ENCODE data around the gene SRSF2.
"Not testable (repeated sequence)": the region's sequence is repeated elsewhere in the genome, so short reads cannot be mapped to it uniquely, and the experiment has no call there.

Gene SRSF2

DNA sequence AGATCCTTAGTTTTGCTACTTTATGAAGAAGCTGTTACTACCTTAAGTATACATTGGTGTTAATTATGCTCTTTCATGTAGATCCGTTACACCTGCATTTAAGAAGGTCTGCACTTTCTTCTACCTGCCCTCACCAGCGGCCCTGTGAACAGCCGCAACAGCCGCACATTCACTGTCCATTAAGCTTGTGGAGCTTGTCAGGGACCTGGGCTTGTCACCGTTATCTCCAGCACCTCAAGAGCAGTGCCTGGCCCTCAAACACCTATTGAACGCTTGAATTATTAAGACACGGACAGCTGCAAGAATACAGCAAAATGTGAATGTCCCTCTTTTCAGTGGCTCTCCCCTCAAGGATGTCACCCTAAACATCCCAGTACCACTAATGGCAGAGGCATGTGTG is 23.4 kb downstream of the SRSF2 start:
- no peak for DNase-seq (ENCODE audit: low read depth in 2 of 2)
- TF ChIP-seq, protein P1, sequence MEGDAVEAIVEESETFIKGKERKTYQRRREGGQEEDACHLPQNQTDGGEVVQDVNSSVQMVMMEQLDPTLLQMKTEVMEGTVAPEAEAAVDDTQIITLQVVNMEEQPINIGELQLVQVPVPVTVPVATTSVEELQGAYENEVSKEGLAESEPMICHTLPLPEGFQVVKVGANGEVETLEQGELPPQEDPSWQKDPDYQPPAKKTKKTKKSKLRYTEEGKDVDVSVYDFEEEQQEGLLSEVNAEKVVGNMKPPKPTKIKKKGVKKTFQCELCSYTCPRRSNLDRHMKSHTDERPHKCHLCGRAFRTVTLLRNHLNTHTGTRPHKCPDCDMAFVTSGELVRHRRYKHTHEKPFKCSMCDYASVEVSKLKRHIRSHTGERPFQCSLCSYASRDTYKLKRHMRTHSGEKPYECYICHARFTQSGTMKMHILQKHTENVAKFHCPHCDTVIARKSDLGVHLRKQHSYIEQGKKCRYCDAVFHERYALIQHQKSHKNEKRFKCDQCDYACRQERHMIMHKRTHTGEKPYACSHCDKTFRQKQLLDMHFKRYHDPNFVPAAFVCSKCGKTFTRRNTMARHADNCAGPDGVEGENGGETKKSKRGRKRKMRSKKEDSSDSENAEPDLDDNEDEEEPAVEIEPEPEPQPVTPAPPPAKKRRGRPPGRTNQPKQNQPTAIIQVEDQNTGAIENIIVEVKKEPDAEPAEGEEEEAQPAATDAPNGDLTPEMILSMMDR (IDR thresholded peaks at IDR 0.05; ENCODE audit: low read depth, low read length), result no peak
- no peak overlapping the region for H3K4me3 ChIP-seq (replicated peaks in 1 of 2; ENCODE audit: low read depth in 2 of 2, low read length in 2 of 2)

DNA sequence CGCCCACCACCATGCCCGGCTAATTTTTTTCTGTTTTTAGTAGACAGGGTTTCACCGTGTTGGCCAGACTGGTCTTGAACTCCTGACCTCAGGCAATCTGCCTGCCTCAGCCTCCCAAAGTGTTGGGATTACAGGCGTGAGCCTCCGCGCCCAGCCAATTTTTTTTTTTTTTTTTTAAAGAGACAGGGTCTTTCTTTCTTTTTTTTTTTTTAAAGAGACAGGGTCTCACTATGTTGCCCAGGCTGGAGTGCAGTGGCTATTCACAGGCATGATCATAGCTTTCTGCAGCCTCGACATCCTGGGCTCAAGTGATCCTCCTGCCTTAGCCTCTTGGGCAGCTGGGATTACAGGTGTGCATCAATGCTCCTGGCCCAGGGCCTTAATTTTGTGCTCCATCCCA is 24.8 kb downstream of the SRSF2 start:
- DNase-seq (ENCODE audit: low read depth in 2 of 2); H3K4me3 ChIP-seq (replicated peaks in 1 of 2; ENCODE audit: low read depth in 2 of 2, low read length in 2 of 2): not testable (repeated sequence)

DNA sequence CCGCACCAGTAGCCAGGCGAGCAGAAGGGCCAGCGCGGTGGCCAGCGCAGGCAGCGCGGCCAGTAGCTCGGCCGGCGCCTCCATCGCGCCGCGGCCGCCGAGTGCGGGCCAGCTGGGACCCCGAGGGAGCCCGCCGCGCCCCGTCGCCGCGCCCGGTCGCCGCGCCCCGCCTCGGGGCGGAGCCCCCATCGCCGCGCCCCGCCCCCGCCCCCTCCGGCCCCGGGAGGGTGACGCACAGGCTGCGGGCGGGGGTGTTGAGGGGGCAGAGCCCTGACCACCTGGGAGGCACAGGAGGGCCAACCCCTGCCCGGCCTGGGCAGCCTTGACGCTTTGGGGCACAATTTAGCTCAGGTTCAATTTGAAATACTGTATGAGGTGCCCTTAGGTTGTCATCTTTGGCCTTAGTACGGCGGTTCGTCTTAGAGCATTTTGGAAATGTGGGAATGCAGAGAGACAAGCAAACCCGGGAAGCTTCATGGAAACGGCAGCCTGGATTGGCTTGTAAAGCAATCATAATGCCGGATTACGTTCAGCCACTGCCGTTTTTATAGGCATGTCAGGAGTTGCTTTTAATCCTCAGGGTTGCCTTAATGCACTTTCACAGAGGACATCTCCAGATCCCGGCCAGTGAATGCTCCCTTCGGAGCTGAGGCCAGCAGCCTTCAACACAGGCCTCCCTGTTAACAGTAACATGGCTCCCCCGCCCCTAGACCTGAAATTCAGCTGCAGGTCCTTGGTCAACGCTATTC is 26.1 kb downstream of the SRSF2 start, which contains the start of gene MXRA7:
Gene MXRA7, minus strand, starts transcription at position 103 of the 749 bp plus-strand sequence. Its CDS starts 19 bp downstream, at position 84.
- TF ChIP-seq, protein P1 (IDR thresholded peaks at IDR 0.05; ENCODE audit: low read depth, low read length), result no peak
- peak within 1 kb of the TSS; percentile 70 to 75 for H3K4me3 ChIP-seq (replicated peaks in 1 of 2; ENCODE audit: low read depth in 2 of 2, low read length in 2 of 2)
- DNase-seq (ENCODE audit: low read depth in 2 of 2), result peak; percentile 69 to 80

DNA sequence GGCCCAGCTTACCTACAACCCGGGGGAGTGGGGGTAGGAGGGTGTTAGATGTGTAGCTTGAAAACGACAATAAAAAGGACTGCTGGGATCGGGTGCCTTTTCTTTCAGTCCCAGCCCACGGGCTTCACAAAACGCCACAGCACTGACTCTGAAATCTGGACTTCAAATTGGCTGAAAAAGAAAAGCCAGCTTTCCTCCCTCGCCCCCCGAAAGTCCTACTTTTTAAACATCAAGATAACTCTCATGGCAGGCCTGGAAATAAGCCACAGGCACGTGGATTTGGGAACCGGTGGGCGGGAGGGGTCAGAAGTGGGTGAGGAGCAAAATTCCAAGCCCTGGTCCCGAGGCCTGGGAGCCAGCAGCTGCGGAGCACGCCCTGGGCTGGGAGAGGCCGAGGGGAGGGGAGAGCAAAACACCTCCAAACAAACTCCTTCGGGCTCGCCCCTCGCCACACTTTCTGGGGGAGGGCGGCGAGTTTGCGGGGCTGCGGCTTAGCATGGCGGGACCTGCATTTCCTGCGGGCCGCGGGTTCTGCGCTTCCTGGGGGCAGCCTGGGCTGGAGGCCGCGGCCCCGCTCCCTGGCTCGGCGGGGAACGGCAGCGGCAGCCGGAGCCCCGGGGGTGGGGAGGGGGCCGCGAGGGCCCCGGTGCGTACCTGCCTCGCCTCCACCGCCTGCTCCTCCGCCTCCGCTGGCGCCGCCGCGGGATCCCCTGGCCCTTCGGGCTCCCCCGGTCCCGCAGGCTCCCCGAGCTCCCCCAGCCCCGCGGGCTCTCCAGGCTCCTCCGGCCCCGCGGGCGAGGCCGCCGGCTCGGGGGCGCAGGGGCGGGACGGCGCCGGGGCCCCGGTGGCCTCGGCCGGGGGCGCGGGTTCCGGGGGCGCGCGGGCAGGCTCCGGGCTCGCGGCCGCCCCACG is 26.9 kb downstream of the SRSF2 start:
- peak overlapping the region; percentile 70 to 75 for H3K4me3 ChIP-seq (replicated peaks in 1 of 2; ENCODE audit: low read depth in 2 of 2, low read length in 2 of 2)
- peak in 1 of 2 donors; percentile 56 for DNase-seq (ENCODE audit: low read depth in 2 of 2)

DNA sequence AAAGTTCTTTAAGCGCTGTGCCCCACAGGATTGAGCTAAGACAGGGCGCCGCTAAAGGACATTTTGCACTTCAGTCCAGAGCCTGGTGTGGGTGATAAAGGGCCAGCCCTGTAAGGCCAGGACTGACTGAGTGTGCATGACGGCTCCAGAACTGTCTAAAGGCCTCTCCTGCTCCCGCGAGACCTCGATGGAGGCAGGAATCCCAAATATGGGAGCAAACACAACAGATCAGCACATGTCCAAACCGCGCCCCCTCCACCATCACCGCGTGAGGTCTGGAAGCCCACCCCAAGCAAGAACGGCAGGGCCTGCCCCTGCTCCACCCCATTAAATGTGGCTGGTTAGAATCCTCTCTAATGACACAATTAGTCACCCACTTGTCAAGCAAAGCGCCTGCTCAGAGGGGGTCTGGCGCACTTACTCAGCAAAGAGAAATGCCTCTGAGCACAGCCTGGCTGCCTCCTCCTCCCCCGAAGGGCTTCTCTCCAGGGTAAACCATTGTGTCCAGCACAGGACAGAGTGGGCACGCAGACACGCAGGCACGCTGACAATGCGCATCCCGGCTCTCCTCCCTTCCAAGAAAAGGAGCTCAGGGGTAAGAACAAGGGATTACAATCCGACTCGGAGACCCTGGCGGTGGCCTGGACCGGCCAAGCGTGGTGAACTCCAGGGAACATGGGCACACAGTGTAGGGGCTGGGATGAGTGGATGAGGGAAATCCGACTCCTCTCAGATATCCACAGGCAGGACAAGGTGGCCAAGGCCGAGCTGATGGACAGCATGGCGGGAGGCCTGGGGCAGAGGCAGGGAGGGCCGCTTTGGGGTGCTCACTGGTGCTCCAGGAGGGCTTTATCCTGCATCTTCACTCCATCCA is 27.8 kb downstream of the SRSF2 start:
- DNase-seq (ENCODE audit: low read depth in 2 of 2), result peak; percentile 96 to 97
- TF ChIP-seq, protein P1 (IDR thresholded peaks at IDR 0.05; ENCODE audit: low read depth, low read length), result no peak
- peak overlapping the region; percentile 70 to 75 for H3K4me3 ChIP-seq (replicated peaks in 1 of 2; ENCODE audit: low read depth in 2 of 2, low read length in 2 of 2)

DNA sequence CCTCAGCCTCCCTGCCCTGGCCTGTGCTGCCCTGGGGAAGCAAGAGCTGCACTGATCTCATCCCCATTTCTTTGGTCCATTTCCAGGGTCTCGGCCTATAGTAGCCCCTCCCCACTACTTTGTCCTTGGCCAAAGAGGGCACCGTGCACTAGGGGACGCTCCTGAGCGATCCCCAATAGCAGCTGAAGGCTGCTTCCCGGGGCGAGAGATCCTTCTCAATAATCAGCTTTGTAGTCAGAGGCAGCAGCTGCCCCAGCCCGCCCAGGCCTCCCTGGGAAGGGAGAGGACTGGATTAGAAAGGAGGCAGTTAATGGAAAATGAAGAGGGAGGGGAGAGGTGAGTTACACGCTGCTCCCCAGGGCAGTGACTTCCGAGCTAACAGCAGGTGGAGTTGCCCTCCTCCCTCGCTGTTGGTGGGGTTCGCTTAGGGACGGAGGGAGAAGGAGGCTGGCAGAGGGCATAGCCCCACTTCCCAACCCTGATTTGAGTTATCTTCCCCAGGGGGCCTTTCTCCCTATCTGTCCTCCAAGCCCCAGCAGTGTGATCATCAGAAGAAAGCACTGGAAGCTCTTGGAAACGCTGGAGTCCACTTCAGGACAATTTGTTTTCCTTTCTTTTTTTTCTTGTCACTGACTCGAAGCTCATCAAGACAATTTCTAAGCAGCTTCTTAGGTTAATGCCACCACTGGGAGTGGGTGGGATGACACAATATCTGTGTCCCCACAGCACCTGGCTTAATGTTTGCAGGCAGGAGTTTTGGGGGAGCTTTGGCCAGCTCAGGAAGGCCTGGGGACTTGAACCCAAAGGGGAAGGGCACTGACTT is 28.9 kb downstream of the SRSF2 start:
- TF ChIP-seq, protein P1 (IDR thresholded peaks at IDR 0.05; ENCODE audit: low read depth, low read length), result peak; percentile 63
- peak overlapping the region in 1 of 2 donors; percentile 70 for H3K4me3 ChIP-seq (replicated peaks in 1 of 2; ENCODE audit: low read depth in 2 of 2, low read length in 2 of 2)
- DNase-seq (ENCODE audit: low read depth in 2 of 2), result peak; percentile 31 to 33

DNA sequence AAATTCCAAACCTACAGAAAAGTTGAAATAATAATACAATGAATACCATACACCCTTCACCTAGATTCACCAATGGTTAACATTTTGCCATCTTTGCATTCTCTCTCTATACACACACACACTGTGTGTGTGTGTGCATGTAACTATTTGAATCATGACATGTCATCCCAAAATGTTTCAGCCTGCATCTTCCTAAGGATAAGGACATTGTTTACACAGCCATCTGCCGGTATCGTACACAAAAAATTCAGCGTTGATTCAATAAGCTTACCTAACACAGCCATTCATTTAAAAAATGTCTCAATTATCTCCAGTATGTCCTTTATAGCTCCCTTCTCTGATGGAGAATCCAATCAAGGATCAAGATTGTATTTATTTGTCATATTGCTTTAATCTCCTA is 30.3 kb downstream of the SRSF2 start:
- TF ChIP-seq, protein P1 (IDR thresholded peaks at IDR 0.05; ENCODE audit: low read depth, low read length), result no peak
- DNase-seq (ENCODE audit: low read depth in 2 of 2), result no peak
- H3K4me3 ChIP-seq (replicated peaks in 1 of 2; ENCODE audit: low read depth in 2 of 2, low read length in 2 of 2), result no peak overlapping the region

Measured in cardiac fibroblast (primary cell).